Nephron progenitor cell (in vitro differentiated cells): ENCODE results near the gene MOB3A.

Experiments
- DNase-seq: peaks from one replicate; pipeline ENCODE4 v3.0.0; 2021
- H3K27ac Mint-ChIP-seq: 2 replicates; pipeline ENCODE4 v1.8.0; 2021; ENCODE audit warnings: mild to moderate bottlenecking, moderate library complexity, mixed read lengths
- H3K27me3 Mint-ChIP-seq: 2 replicates; pipeline ENCODE4 v1.8.0; 2021; ENCODE audit warnings: mild to moderate bottlenecking, low read depth, mixed read lengths; ENCODE audit not compliant: poor library complexity
- H3K36me3 Mint-ChIP-seq: 2 replicates; pipeline ENCODE4 v1.8.0; 2021; ENCODE audit warnings: low read depth, mixed read lengths
- H3K4me1 Mint-ChIP-seq: 2 replicates; pipeline ENCODE4 v1.8.0; 2021; ENCODE audit warnings: mixed read lengths
- H3K4me3 Mint-ChIP-seq: 2 replicates; pipeline ENCODE4 v1.8.0; 2021; ENCODE audit warnings: mild to moderate bottlenecking, moderate library complexity, mixed read lengths
- H3K9me3 Mint-ChIP-seq: 2 replicates; pipeline ENCODE4 v1.8.0; 2021; ENCODE audit warnings: mild to moderate bottlenecking, moderate library complexity, mixed read lengths
- CTCF ChIP-seq: fragments of 200-600 bp; sonication (generic); IDR thresholded peaks from 2 replicates; pipeline ENCODE4 v1.5.0; 2021; ENCODE audit warnings: antibody characterized with exemption

MOB3A gene

GRCh38 chr19:2127758-2128157 is 31.6 kb upstream of the MOB3A start:
- H3K27me3 Mint-ChIP-seq = no peaks in the 10 kb centered on the region
- peaks cover 16% of the 10 kb centered on the region for H3K36me3 Mint-ChIP-seq
- no peak for TF ChIP-seq CTCF
- no peak overlapping the region for H3K27ac Mint-ChIP-seq
- no peak for DNase-seq
- no peak overlapping the region for H3K4me3 Mint-ChIP-seq
- H3K9me3 Mint-ChIP-seq = no peaks in the 10 kb centered on the region
- H3K4me1 Mint-ChIP-seq = no peaks in the 10 kb centered on the region

- H3K4me3 Mint-ChIP-seq = no peak overlapping the region
- no peak overlapping the region for H3K27ac Mint-ChIP-seq
- peaks cover 9% of the 10 kb centered on the region for H3K36me3 Mint-ChIP-seq
- no peak for DNase-seq
- H3K9me3 Mint-ChIP-seq = no peaks in the 10 kb centered on the region
- no peaks in the 10 kb centered on the region for H3K4me1 Mint-ChIP-seq
- TF ChIP-seq CTCF = no peak
- no peaks in the 10 kb centered on the region for H3K27me3 Mint-ChIP-seq
Measured at GRCh38 chr19:2126879-2127518, 30.9 kb upstream of the MOB3A start.

- no peaks in the 10 kb centered on the region for H3K4me1 Mint-ChIP-seq
Measured at GRCh38 chr19:2123682-2124387, 27.7 kb upstream of the MOB3A start.

GRCh38 chr19:2122982-2123381 is 26.9 kb upstream of the MOB3A start:
- Mint-ChIP-seq H3K4me3 (no peak overlapping the region), H3K27ac (no peak overlapping the region), H3K4me1 (no peaks in the 10 kb centered on the region), H3K36me3 (peaks cover 16% of the 10 kb centered on the region), H3K9me3 (no peaks in the 10 kb centered on the region), H3K27me3 (no peaks in the 10 kb centered on the region)
- no peak for TF ChIP-seq CTCF
- DNase-seq = no peak

More at GRCh38 chr19:2123682-2124387, 27.7 kb upstream of the MOB3A start:
- Mint-ChIP-seq H3K4me3 (no peak overlapping the region), H3K27ac (no peak overlapping the region), H3K27me3 (no peaks in the 10 kb centered on the region), H3K36me3 (peaks cover 9% of the 10 kb centered on the region), H3K9me3 (no peaks in the 10 kb centered on the region)
- no peak for TF ChIP-seq CTCF
- peak; percentile 82 for DNase-seq

- no peak for TF ChIP-seq CTCF
- H3K4me1 Mint-ChIP-seq = no peaks in the 10 kb centered on the region
- H3K27ac Mint-ChIP-seq = no peak overlapping the region
- H3K4me3 Mint-ChIP-seq = no peak overlapping the region
- no peak for DNase-seq
- H3K36me3 Mint-ChIP-seq = peaks cover 17% of the 10 kb centered on the region
- H3K9me3 Mint-ChIP-seq = no peaks in the 10 kb centered on the region
- no peaks in the 10 kb centered on the region for H3K27me3 Mint-ChIP-seq
Measured at GRCh38 chr19:2122251-2122650, 26.1 kb upstream of the MOB3A start.
